Liver (tissue), 9 donors: ENCODE measurements around the gene LAMTOR1. TPM values are rescaled to one million over a fixed set of nuclear protein-coding genes. Genes with fewer than 3 reads are reported as not detected.

ENCODE experiments used
- DNase-seq: peaks from one replicate; pipeline ENCODE4 v3.0.0-alpha.2; 2017; ENCODE audit warnings: low spot score
- H3K27ac ChIP-seq, 2 donors: one replicate each; pipeline ENCODE4 v1.7.0; 2013; ENCODE audit warnings: inconsistent platforms in 2 of 2, low read length in 2 of 2, control low read depth in 1 of 2, low read depth in 1 of 2, mild to moderate bottlenecking in 1 of 2
- H3K27me3 ChIP-seq, 4 donors: one replicate each; pipeline versions ENCODE4 v1.6.1 to v1.7.0; 2013; ENCODE audit warnings: low read length in 3 of 4, inconsistent platforms in 1 of 4, mild to moderate bottlenecking in 1 of 4, moderate library complexity in 1 of 4; ENCODE audit not compliant: control insufficient read depth in 4 of 4, insufficient read depth in 4 of 4
- H3K36me3 ChIP-seq, 4 donors: one replicate each; pipeline versions ENCODE4 v1.6.1 to v1.7.0; 2013; ENCODE audit warnings: low read length in 3 of 4, mild to moderate bottlenecking in 3 of 4, low read depth in 1 of 4, moderate library complexity in 1 of 4; ENCODE audit not compliant: control insufficient read depth in 4 of 4, insufficient read depth in 3 of 4
- H3K4me1 ChIP-seq, 4 donors: one replicate each; pipeline versions ENCODE4 v1.6.1 to v1.7.0; 2013; ENCODE audit warnings: low read length in 3 of 4, mild to moderate bottlenecking in 3 of 4, moderate library complexity in 1 of 4; ENCODE audit not compliant: control insufficient read depth in 4 of 4, insufficient read depth in 4 of 4
- H3K4me3 ChIP-seq, 3 donors: one replicate each; pipeline versions ENCODE4 v1.6.1 to v1.7.0; 2013; ENCODE audit warnings: low read length in 3 of 3, control low read depth in 1 of 3, low read depth in 1 of 3, mild to moderate bottlenecking in 1 of 3
- H3K9ac ChIP-seq, 2 donors: one replicate each; pipeline ENCODE4 v1.7.0; 2013; ENCODE audit warnings: low read length in 2 of 2, mild to moderate bottlenecking in 2 of 2, moderate library complexity in 2 of 2, control low read depth in 1 of 2, low read depth in 1 of 2
- H3K9me3 ChIP-seq, 4 donors: one replicate each; pipeline versions ENCODE4 v1.6.1 to v1.7.0; 2013; ENCODE audit warnings: low read length in 3 of 4; ENCODE audit not compliant: control insufficient read depth in 4 of 4
- ATF3 ChIP-seq: IDR thresholded peaks from 2 replicates; pipeline ENCODE4 v1.6.1; 2016; ENCODE audit warnings: antibody characterized with exemption
- CTCF ChIP-seq: fragments of 150-350 bp; IDR thresholded peaks from 2 replicates; pipeline ENCODE4 v1.5.1; 2017; ENCODE audit warnings: improper control_type of control experiment, low read depth, low read length; ENCODE audit not compliant: missing input control
- EGR1 ChIP-seq, 2 donors: IDR thresholded peaks; 2 replicates each; pipeline ENCODE4 v1.6.1; 2016 to 2018; ENCODE audit warnings: antibody characterized with exemption in 2 of 2, low read depth in 2 of 2
- FOXA1 ChIP-seq: IDR thresholded peaks from 2 replicates; pipeline ENCODE4 v1.6.1; 2016; ENCODE audit warnings: antibody characterized with exemption
- FOXA2 ChIP-seq: IDR thresholded peaks from 2 replicates; pipeline ENCODE4 v1.6.1; 2016; ENCODE audit warnings: antibody characterized with exemption
- GABPA ChIP-seq, 2 donors: IDR thresholded peaks in 1 of 2; conservative IDR thresholded peaks in 1 of 2; 2 replicates each; pipeline ENCODE4 v1.6.1; 2016; ENCODE audit warnings: antibody characterized with exemption in 2 of 2, mild to moderate bottlenecking in 1 of 2, moderate library complexity in 1 of 2
- HNF4A ChIP-seq, 2 donors: conservative IDR thresholded peaks; 2 replicates each; pipeline ENCODE4 v1.6.1; 2016; ENCODE audit warnings: antibody characterized with exemption in 2 of 2, mild to moderate bottlenecking in 2 of 2
- HNF4G ChIP-seq: IDR thresholded peaks from 2 replicates; pipeline ENCODE4 v1.6.1; 2016; ENCODE audit warnings: antibody characterized with exemption
- JUND ChIP-seq, 2 donors: IDR thresholded peaks; 2 replicates each; pipeline ENCODE4 v1.6.1; 2016; ENCODE audit warnings: antibody characterized with exemption in 2 of 2
- MAX ChIP-seq: IDR thresholded peaks from 2 replicates; pipeline ENCODE4 v1.6.1; 2016; ENCODE audit warnings: antibody characterized with exemption
- NR2F2 ChIP-seq: IDR thresholded peaks from 2 replicates; pipeline ENCODE4 v1.6.1; 2016; ENCODE audit warnings: antibody characterized with exemption
- RAD21 ChIP-seq, 2 donors: IDR thresholded peaks; 2 replicates each; pipeline ENCODE4 v1.6.1; 2016; ENCODE audit warnings: antibody characterized with exemption in 2 of 2, mild to moderate bottlenecking in 2 of 2
- REST ChIP-seq: IDR thresholded peaks from 2 replicates; pipeline ENCODE4 v1.6.1; 2016; ENCODE audit warnings: antibody characterized with exemption, mild to moderate bottlenecking
- RXRA ChIP-seq, 2 donors: IDR thresholded peaks; 2 replicates each; pipeline ENCODE4 v1.6.1; 2017 to 2018; ENCODE audit warnings: antibody characterized with exemption in 2 of 2, mild to moderate bottlenecking in 1 of 2
- SP1 ChIP-seq: IDR thresholded peaks from 2 replicates; pipeline ENCODE4 v1.6.1; 2018; ENCODE audit warnings: antibody characterized with exemption, mild to moderate bottlenecking
- TAF1 ChIP-seq: conservative IDR thresholded peaks from 2 replicates; pipeline ENCODE4 v1.6.1; 2016; ENCODE audit warnings: antibody characterized with exemption, mild to moderate bottlenecking
- YY1 ChIP-seq: IDR thresholded peaks from 2 replicates; pipeline ENCODE4 v1.6.1; 2016; ENCODE audit warnings: antibody characterized with exemption, mild to moderate bottlenecking
- ZBTB33 ChIP-seq: IDR thresholded peaks from 2 replicates; pipeline ENCODE4 v1.6.1; 2016; ENCODE audit warnings: antibody characterized with exemption
- WGBS: extraction: QIAGEN DNeasy Blood & Tissue Kit; methylation state at CpG from one replicate; pipeline ENCODE4 v1.1.7; 2013; 5-methylcytosine and 5-hydroxymethylcytosine counted together
- polyA plus RNA-seq, 2 donors: library from polyadenylated mRNA; stranded (reverse) in 1 of 2; unstranded in 1 of 2; fragments of 200-250 nt in 1 of 2; fragments of >200 nt in 1 of 2; fragmentation: Nextera tagmentation in 1 of 2; extraction: Ambion mirVana in 1 of 2; gene quantifications; one replicate each; pipeline versions ENCODE4 v1.2.1 to v1.2.3, GENCODE V29; 2013 to 2015
- total RNA-seq, 2 donors: library from RNA; depleted of rRNA; stranded (reverse); fragments of >200 nt; gene quantifications; one replicate each; pipeline ENCODE4 v1.2.3, GENCODE V29; 2014
- donor health status: healthy.
- donor health status: healthy.
- donor health status: healthy.
- donor health status: healthy.
- donor health status: healthy.

The LAMTOR1 gene
- total and polyA plus RNA-seq, 4 donors, result 30.5 to 74.0 (median 58.6) TPM

GRCh38 chr11:72070491-72070890 lies 32.6 kb downstream of the LAMTOR1 start (continued):
- TF ChIP-seq CTCF (no peak), GABPA (IDR thresholded peaks at IDR 0.05 in 1 of 2, conservative IDR thresholded peaks at IDR 0.05 in 1 of 2) (no peak)

GRCh38 chr11:72069787-72070251 lies 33.3 kb downstream of the LAMTOR1 start:
- Histone ChIP-seq H3K9me3 (no peaks in the 10 kb centered on the region), H3K27me3 (no peaks in the 10 kb centered on the region), H3K36me3 (peaks cover 0 to 3% (median 0%) of the 10 kb centered on the region in 4 donors), H3K9ac (peak overlapping the region in 1 of 2 donors; percentile 10), H3K4me3 (no peak overlapping the region), H3K4me1 (peaks cover 0 to 14% (median 7%) of the 10 kb centered on the region in 4 donors), H3K27ac (peak overlapping the region; percentile 65 to 73)
- DNase-seq, result peak; percentile 43
- WGBS, result 2% methylated on average over 2 of the region's 2 CpGs
- TF ChIP-seq FOXA1 (no peak), TAF1 (no peak), GABPA (IDR thresholded peaks at IDR 0.05 in 1 of 2, conservative IDR thresholded peaks at IDR 0.05 in 1 of 2) (no peak), YY1 (peak; percentile 81), CTCF (no peak), NR2F2 (peak; percentile 88), SP1 (peak; percentile 62), RXRA (IDR thresholded peaks at IDR 0.05) (peak; percentile 47 to 63), EGR1 (IDR thresholded peaks at IDR 0.05; ENCODE audit: low read depth in 2 of 2) (no peak), HNF4A (conservative IDR thresholded peaks at IDR 0.05) (peak; percentile 46 to 47), JUND (IDR thresholded peaks at IDR 0.05) (peak in 1 of 2 donors; percentile 78), ZBTB33 (no peak), RAD21 (IDR thresholded peaks at IDR 0.05) (peak in 1 of 2 donors; percentile 48), FOXA2 (no peak), MAX (no peak), REST (no peak), HNF4G (no peak), ATF3 (peak; percentile 40)
